ENCODE results near the gene FRG2B.
"Not testable (repeated sequence)": the region's sequence is repeated elsewhere in the genome, so short reads cannot be mapped to it uniquely, and the experiment has no call there.

FRG2B gene

GRCh38 chr10:133626695-133627094, at the start of gene FRG2B:
TSS of gene FRG2B (minus strand) at chr10:133626795. CDS start at chr10:133626742, 53 bp downstream.
- H3K4me1 ChIP-seq (ENCODE audit: insufficient read depth, poor library complexity, severe bottlenecking); H3K27me3 ChIP-seq (ENCODE audit: insufficient read depth, poor library complexity, severe bottlenecking); H3K4me3 ChIP-seq (ENCODE audit: severe bottlenecking); ATAC-seq (ENCODE audit: low read depth); H3K36me3 ChIP-seq (ENCODE audit: low read depth); DNase-seq (ENCODE audit: low spot score); H3K9me3 ChIP-seq (ENCODE audit: severe bottlenecking); H3K27ac ChIP-seq (ENCODE audit: poor library complexity, severe bottlenecking): not testable (repeated sequence)

- H3K36me3 ChIP-seq (ENCODE audit: low read depth); ATAC-seq (ENCODE audit: low read depth); H3K4me3 ChIP-seq (ENCODE audit: severe bottlenecking); H3K4me1 ChIP-seq (ENCODE audit: insufficient read depth, poor library complexity, severe bottlenecking); DNase-seq (ENCODE audit: low spot score); H3K27me3 ChIP-seq (ENCODE audit: insufficient read depth, poor library complexity, severe bottlenecking); H3K27ac ChIP-seq (ENCODE audit: poor library complexity, severe bottlenecking); H3K9me3 ChIP-seq (ENCODE audit: severe bottlenecking): not testable (repeated sequence)
Observed at GRCh38 chr10:133667446-133667845, 40.9 kb upstream of the FRG2B start.

GRCh38 chr10:133663544-133664160, 37.1 kb upstream of the FRG2B start:
- ATAC-seq (ENCODE audit: low read depth), result peak; percentile 65; the same call in 2 of the 3 replicates
- H3K36me3 ChIP-seq (ENCODE audit: low read depth); H3K27me3 ChIP-seq (ENCODE audit: insufficient read depth, poor library complexity, severe bottlenecking); H3K4me1 ChIP-seq (ENCODE audit: insufficient read depth, poor library complexity, severe bottlenecking); H3K4me3 ChIP-seq (ENCODE audit: severe bottlenecking); H3K9me3 ChIP-seq (ENCODE audit: severe bottlenecking); H3K27ac ChIP-seq (ENCODE audit: poor library complexity, severe bottlenecking); DNase-seq (ENCODE audit: low spot score): not testable (repeated sequence)

DNA sequence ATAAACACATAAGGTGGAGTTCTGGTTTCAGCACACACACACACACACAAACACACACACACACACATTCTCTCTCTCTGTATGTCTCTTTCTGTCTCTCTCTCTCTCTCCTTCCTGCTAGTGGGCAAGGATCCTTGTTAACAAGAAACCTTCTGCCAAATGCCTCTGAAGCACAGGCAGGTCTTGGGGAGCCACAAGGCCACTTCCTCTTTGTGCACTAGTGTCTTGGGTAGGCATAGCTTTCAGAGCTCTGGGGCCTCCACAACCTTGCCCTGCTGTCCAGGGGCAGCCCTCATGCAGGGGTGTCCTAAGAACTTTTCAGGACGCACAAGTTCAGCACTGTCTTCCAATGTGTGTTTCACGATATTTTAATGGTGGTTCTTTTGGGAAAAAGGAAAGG, 34.5 kb upstream of the FRG2B start:
- not testable (repeated sequence) for H3K27ac ChIP-seq (ENCODE audit: poor library complexity, severe bottlenecking); H3K4me1 ChIP-seq (ENCODE audit: insufficient read depth, poor library complexity, severe bottlenecking); ATAC-seq (ENCODE audit: low read depth); H3K9me3 ChIP-seq (ENCODE audit: severe bottlenecking); DNase-seq (ENCODE audit: low spot score); H3K4me3 ChIP-seq (ENCODE audit: severe bottlenecking); H3K27me3 ChIP-seq (ENCODE audit: insufficient read depth, poor library complexity, severe bottlenecking); H3K36me3 ChIP-seq (ENCODE audit: low read depth)

GRCh38 chr10:133660516-133660915, 33.9 kb upstream of the FRG2B start:
- not testable (repeated sequence) for H3K27me3 ChIP-seq (ENCODE audit: insufficient read depth, poor library complexity, severe bottlenecking); H3K4me3 ChIP-seq (ENCODE audit: severe bottlenecking); H3K4me1 ChIP-seq (ENCODE audit: insufficient read depth, poor library complexity, severe bottlenecking); ATAC-seq (ENCODE audit: low read depth); H3K36me3 ChIP-seq (ENCODE audit: low read depth); H3K27ac ChIP-seq (ENCODE audit: poor library complexity, severe bottlenecking); H3K9me3 ChIP-seq (ENCODE audit: severe bottlenecking); DNase-seq (ENCODE audit: low spot score)

DNA sequence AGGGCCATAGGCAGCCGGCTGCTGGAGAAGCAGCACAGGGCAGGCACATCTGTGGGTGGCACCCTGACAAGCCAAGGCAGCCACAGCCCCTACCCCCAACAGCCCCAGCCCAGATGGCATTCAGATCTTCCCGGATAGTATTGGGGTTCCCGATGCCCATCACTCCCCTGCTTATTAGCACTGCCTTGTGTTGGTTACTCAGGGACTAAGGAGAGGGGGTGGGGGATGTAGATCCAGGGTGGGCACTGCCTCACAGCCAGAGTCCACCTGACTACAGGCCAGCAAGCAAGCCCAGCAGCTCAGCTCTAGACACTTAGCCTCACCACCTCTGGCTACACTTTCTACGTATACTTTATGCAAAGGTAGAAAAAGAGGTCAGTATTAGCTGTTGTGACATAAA, 30.7 kb upstream of the FRG2B start:
- H3K36me3 ChIP-seq (ENCODE audit: low read depth); H3K27me3 ChIP-seq (ENCODE audit: insufficient read depth, poor library complexity, severe bottlenecking); H3K4me3 ChIP-seq (ENCODE audit: severe bottlenecking); ATAC-seq (ENCODE audit: low read depth); H3K4me1 ChIP-seq (ENCODE audit: insufficient read depth, poor library complexity, severe bottlenecking); H3K27ac ChIP-seq (ENCODE audit: poor library complexity, severe bottlenecking); H3K9me3 ChIP-seq (ENCODE audit: severe bottlenecking); DNase-seq (ENCODE audit: low spot score): not testable (repeated sequence)

DNA sequence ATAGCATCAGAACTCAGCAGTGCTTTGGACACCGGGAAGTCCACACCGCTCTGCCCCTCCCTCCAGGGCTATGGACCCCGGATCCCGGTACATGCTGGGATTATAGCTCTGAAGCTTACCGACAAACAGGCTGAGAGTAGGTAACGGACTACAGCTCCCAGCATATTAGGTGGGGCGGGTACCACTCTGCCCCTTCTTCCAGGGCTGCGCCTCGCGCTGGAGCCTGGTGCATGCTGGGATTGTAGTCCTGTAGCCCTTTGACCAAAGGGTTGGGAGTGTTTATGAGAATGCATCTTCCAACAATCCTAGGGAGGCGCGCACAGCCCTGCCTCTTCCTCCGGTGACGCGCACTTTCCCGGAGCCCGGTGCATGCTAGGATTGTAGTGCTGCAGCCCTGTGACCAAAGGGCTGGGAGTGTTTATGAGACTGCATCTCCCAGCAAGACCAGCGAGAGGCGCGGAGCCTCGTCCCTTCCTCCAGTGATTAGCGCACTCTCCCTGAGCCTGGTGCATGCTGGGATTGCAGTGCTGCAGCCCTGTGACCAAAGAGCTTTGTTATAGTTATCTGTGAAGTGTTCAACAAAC, 22.4 kb upstream of the FRG2B start:
- not testable (repeated sequence) for H3K4me1 ChIP-seq (ENCODE audit: insufficient read depth, poor library complexity, severe bottlenecking); H3K27me3 ChIP-seq (ENCODE audit: insufficient read depth, poor library complexity, severe bottlenecking); ATAC-seq (ENCODE audit: low read depth); H3K27ac ChIP-seq (ENCODE audit: poor library complexity, severe bottlenecking); H3K9me3 ChIP-seq (ENCODE audit: severe bottlenecking); DNase-seq (ENCODE audit: low spot score); H3K36me3 ChIP-seq (ENCODE audit: low read depth); H3K4me3 ChIP-seq (ENCODE audit: severe bottlenecking)

DNA sequence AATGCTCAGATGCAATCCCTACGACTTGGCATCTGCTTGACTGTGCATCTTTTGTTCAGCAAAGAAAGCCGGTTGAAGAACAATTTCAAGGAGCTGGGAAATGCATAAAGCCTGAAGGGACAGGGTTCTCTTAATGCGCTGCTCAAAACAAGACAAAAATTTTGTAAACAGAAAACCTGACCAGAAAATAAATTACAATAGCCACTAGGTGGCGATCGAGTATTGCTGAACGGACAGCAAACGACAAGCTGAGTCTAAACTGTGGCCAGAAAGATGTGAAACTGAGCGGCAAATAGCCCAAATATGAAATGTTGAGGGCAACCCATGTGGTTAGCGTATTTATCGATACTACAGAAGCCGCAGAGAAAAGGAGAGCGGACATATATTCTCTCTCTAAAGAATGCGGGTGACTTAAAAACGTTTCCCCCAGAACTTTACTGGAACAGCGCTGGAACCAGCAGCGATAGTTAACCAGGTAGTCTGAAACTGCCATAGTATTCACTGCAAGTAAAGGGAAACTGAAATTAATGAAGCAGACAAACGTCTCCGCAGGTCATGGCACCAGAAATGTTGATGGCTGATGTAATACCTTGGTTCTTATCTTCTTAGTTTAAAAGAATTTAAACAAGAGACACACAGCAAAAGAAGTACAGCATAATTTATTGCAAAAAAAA, 20.6 kb upstream of the FRG2B start:
- not testable (repeated sequence) for H3K36me3 ChIP-seq (ENCODE audit: low read depth); H3K4me1 ChIP-seq (ENCODE audit: insufficient read depth, poor library complexity, severe bottlenecking); H3K27me3 ChIP-seq (ENCODE audit: insufficient read depth, poor library complexity, severe bottlenecking); H3K27ac ChIP-seq (ENCODE audit: poor library complexity, severe bottlenecking); H3K4me3 ChIP-seq (ENCODE audit: severe bottlenecking); DNase-seq (ENCODE audit: low spot score); H3K9me3 ChIP-seq (ENCODE audit: severe bottlenecking)
- peak; percentile 74 for ATAC-seq (ENCODE audit: low read depth)

DNA sequence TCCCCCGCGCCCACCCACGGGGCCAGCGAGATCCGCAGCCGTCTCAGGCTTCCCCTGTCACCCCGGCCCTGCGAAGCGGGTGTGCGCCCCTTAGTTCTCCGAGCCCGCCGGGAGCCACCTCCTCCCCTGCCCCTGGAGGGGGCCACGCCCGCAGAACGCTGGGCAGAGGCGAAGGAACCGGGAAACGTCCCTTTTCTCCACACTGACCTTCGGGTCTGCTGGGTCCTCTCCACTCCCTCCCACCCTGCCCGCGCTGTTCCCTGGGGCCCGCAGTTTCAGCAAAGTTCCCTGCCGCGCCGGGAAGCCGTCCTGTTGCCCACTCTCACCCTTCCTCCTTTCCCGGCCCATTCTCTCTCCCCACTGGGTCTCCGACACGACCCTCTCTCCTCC, 11.2 kb upstream of the FRG2B start:
- DNase-seq (ENCODE audit: low spot score); H3K4me1 ChIP-seq (ENCODE audit: insufficient read depth, poor library complexity, severe bottlenecking); H3K36me3 ChIP-seq (ENCODE audit: low read depth); H3K9me3 ChIP-seq (ENCODE audit: severe bottlenecking); H3K4me3 ChIP-seq (ENCODE audit: severe bottlenecking); ATAC-seq (ENCODE audit: low read depth); H3K27ac ChIP-seq (ENCODE audit: poor library complexity, severe bottlenecking): not testable (repeated sequence)
- H3K27me3 ChIP-seq (ENCODE audit: insufficient read depth, poor library complexity, severe bottlenecking), result peaks cover 13% of the 10 kb centered on the region

- H3K27me3 ChIP-seq (ENCODE audit: insufficient read depth, poor library complexity, severe bottlenecking), result peaks cover 13% of the 10 kb centered on the region
- H3K27ac ChIP-seq (ENCODE audit: poor library complexity, severe bottlenecking); H3K4me1 ChIP-seq (ENCODE audit: insufficient read depth, poor library complexity, severe bottlenecking); DNase-seq (ENCODE audit: low spot score); H3K4me3 ChIP-seq (ENCODE audit: severe bottlenecking); ATAC-seq (ENCODE audit: low read depth); H3K36me3 ChIP-seq (ENCODE audit: low read depth); H3K9me3 ChIP-seq (ENCODE audit: severe bottlenecking): not testable (repeated sequence)
Observed at GRCh38 chr10:133637202-133637845, 10.7 kb upstream of the FRG2B start.

GRCh38 chr10:133630723-133631249, 4.2 kb upstream of the FRG2B start:
- ATAC-seq (ENCODE audit: low read depth); H3K9me3 ChIP-seq (ENCODE audit: severe bottlenecking); H3K4me3 ChIP-seq (ENCODE audit: severe bottlenecking): not testable (repeated sequence)

More at GRCh38 chr10:133630723-133631249, 4.2 kb upstream of the FRG2B start:
- not testable (repeated sequence) for H3K36me3 ChIP-seq (ENCODE audit: low read depth); H3K27me3 ChIP-seq (ENCODE audit: insufficient read depth, poor library complexity, severe bottlenecking); H3K4me1 ChIP-seq (ENCODE audit: insufficient read depth, poor library complexity, severe bottlenecking); H3K27ac ChIP-seq (ENCODE audit: poor library complexity, severe bottlenecking); DNase-seq (ENCODE audit: low spot score)
